Endothelial cell (in vitro differentiated cells): ENCODE results near the gene PLEKHF1. TPM values are rescaled to one million over a fixed set of nuclear protein-coding genes. Genes with fewer than 3 reads are reported as not detected.

Experiments used
- DNase-seq: peaks from one replicate; pipeline ENCODE4 v3.0.0; 2021; ENCODE audit warnings: low spot score
- H3K27ac Mint-ChIP-seq: one replicate; pipeline ENCODE4 v1.8.0; 2021; ENCODE audit warnings: mixed read lengths, inconsistent platforms; ENCODE audit not compliant: unreplicated experiment
- H3K27me3 Mint-ChIP-seq: one replicate; pipeline ENCODE4 v1.8.0; 2021; ENCODE audit warnings: mild to moderate bottlenecking, moderate library complexity, mixed read lengths, inconsistent platforms; ENCODE audit not compliant: unreplicated experiment
- H3K36me3 Mint-ChIP-seq: one replicate; pipeline ENCODE4 v1.8.0; 2021; ENCODE audit warnings: mild to moderate bottlenecking, low read depth, mixed read lengths, inconsistent platforms; ENCODE audit not compliant: unreplicated experiment
- H3K4me1 Mint-ChIP-seq: one replicate; pipeline ENCODE4 v1.8.0; 2021; ENCODE audit warnings: mild to moderate bottlenecking, mixed read lengths, inconsistent platforms; ENCODE audit not compliant: unreplicated experiment
- H3K4me3 Mint-ChIP-seq: one replicate; pipeline ENCODE4 v1.8.0; 2021; ENCODE audit warnings: mild to moderate bottlenecking, mixed read lengths, inconsistent platforms; ENCODE audit not compliant: unreplicated experiment
- H3K9me3 Mint-ChIP-seq: one replicate; pipeline ENCODE4 v1.8.0; 2021; ENCODE audit warnings: mixed read lengths, inconsistent platforms; ENCODE audit not compliant: unreplicated experiment
- total RNA-seq: library from RNA; stranded (reverse); fragmentation: NEBNext Ultra II Directional; extraction: Animal tissue kit (Norgen Biotek cat#: 25700); gene quantifications from one replicate; pipeline ENCODE4 v1.2.1, GENCODE V29; 2021; ENCODE audit not compliant: unreplicated experiment
- TF ChIP-seq, protein P1 (sequence below): fragments of 200-600 bp; sonication (generic); IDR thresholded peaks from one replicate; pipeline ENCODE4 v1.5.0; 2021; ENCODE audit warnings: antibody characterized with exemption; ENCODE audit not compliant: unreplicated experiment

Gene PLEKHF1
- total RNA-seq, 1 donor from 2014 or later: 0.77 TPM

DNA sequence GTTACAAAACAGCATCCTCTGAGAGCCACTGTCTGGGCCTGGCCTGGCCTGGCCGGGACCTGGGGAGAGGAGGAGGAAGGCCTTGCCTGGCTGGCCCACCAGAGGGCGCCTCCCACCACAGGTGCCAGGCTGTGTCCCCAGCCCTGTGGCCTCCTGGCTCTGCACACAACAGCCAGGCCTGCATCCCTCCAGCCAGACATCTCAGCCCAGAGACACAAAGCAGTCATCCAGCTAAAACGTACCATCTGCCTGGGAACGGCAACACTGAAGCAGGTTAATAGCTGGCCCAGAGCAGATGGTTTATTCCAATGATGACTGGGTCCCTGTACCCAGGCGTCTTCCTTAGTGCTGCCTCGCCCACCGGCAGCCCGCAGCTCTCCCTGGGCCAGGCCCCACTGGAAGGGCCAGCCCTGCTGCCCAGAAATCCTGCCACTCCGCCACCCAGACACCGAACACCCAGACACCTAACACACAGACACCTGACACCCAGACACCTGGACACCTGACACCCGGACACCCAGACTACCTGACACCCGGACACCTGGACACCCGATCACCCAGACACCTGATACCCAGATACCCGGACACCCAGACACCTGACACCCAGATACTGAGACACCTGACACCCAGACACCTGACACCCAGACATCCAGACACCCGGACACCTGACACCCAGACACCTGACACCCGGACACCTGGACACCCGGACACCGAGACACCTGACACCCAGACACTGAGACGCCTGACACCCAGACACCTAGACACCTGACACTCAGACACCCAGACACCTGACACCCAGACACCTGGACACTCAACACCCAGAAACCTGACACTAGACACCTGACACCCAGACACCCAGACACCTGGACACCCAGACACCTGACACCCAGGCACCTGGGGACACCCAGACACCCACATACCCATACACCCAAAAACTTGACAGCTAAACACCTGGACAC lies 29.7 kb downstream of the PLEKHF1 start:
- H3K9me3 Mint-ChIP-seq: no peaks in the 10 kb centered on the region
- H3K27me3 Mint-ChIP-seq: peaks cover 2% of the 10 kb centered on the region
- DNase-seq: peak; percentile 86
- no peak overlapping the region for H3K4me3 Mint-ChIP-seq
- H3K4me1 Mint-ChIP-seq: no peaks in the 10 kb centered on the region
- no peaks in the 10 kb centered on the region for H3K36me3 Mint-ChIP-seq
- TF ChIP-seq, protein P1, sequence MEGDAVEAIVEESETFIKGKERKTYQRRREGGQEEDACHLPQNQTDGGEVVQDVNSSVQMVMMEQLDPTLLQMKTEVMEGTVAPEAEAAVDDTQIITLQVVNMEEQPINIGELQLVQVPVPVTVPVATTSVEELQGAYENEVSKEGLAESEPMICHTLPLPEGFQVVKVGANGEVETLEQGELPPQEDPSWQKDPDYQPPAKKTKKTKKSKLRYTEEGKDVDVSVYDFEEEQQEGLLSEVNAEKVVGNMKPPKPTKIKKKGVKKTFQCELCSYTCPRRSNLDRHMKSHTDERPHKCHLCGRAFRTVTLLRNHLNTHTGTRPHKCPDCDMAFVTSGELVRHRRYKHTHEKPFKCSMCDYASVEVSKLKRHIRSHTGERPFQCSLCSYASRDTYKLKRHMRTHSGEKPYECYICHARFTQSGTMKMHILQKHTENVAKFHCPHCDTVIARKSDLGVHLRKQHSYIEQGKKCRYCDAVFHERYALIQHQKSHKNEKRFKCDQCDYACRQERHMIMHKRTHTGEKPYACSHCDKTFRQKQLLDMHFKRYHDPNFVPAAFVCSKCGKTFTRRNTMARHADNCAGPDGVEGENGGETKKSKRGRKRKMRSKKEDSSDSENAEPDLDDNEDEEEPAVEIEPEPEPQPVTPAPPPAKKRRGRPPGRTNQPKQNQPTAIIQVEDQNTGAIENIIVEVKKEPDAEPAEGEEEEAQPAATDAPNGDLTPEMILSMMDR: peak; percentile 77
- no peak overlapping the region for H3K27ac Mint-ChIP-seq

DNA sequence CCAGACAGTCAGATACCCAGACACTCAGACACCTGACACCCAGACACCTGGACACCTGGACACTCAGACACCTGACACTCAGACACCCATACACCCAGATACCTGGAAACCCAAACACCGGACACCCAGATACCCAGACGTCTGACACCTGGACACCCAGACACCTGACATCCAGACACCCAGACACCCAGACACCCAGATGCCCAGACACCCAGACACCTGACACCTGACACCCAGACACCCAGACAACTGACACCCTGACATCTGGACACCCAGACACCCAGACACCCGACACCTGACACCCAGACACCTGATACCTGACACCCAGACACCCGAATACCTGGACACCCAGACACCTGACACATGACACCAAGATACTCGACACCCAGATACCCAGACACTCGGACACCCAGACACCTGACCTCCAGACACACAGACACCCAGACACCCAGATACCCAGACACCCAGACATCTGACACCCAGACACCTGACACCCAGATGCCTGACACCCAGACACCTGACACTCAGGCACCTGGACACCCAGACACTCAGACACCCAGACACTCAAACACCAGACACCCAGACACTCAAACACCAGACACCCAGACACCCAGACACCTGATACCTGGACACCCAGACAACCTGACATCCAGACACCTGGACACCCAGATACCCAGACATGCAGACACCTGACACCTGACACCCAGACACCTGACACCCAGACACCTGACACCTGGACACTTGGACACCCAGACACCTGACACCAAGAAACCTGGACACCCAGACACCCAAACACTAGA lies 30.7 kb downstream of the PLEKHF1 start:
- Mint-ChIP-seq H3K9me3 (no peaks in the 10 kb centered on the region), H3K4me3 (no peak overlapping the region), H3K36me3 (no peaks in the 10 kb centered on the region), H3K27ac (no peak overlapping the region), H3K4me1 (no peaks in the 10 kb centered on the region), H3K27me3 (peaks cover 2% of the 10 kb centered on the region)
- DNase-seq: no peak
- TF ChIP-seq, protein P1: no peak

DNA sequence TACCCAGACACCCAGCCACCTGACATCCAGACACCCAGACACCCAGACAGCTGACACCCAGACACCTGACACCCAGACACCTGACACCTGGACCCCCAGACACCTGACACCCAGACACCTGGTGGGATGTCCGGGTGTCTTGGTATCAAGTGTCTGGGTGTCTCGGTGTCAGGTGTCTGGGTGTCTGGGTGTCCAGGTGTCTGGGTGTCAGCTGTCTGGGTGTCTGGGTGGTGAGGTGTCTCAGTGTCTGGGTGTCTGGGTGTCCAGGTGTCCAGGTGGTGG lies 31.2 kb downstream of the PLEKHF1 start:
- DNase-seq: no peak
- H3K27ac Mint-ChIP-seq: no peak overlapping the region
- H3K4me3 Mint-ChIP-seq: no peak overlapping the region
- TF ChIP-seq, protein P1: no peak
- peaks cover 2% of the 10 kb centered on the region for H3K27me3 Mint-ChIP-seq
- H3K4me1 Mint-ChIP-seq: no peaks in the 10 kb centered on the region
- H3K9me3 Mint-ChIP-seq: no peaks in the 10 kb centered on the region
- no peaks in the 10 kb centered on the region for H3K36me3 Mint-ChIP-seq

DNA sequence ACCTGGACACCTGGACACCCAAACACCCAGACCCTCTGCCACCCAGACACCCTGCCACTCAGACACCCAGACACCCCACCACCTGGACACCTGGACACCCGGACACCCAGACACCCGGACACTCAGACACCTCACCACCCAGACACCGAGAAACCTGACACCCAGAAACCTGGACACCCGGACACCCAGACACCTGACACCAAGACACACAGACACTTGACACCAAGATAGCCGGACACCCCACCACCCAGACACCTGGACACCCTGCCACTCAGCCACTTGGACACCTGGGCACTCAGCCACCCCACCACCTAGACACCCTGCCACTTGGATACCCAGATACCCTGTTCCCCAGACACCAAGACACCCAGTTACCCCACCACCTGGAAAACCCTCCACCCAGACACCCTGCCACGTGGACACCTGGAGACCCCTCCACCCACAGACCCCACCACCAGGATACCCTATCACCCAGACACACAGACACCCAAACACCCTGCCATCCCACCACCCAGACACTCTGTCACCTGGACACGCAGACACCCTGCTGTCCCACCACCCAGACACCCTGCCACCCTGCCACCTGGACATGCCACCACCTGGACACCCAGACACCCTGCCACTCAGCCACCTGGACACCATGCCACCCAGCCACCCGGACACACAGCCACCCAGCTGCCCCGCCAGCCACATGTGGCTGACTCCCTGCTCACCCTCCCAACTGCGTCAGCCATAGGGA lies 32.4 kb downstream of the PLEKHF1 start:
- no peak overlapping the region for H3K27ac Mint-ChIP-seq

More for the DNA sequence above, 32.4 kb downstream of the PLEKHF1 start:
- Mint-ChIP-seq H3K36me3 (no peaks in the 10 kb centered on the region), H3K9me3 (no peaks in the 10 kb centered on the region), H3K4me1 (no peaks in the 10 kb centered on the region), H3K27me3 (peaks cover 2% of the 10 kb centered on the region), H3K4me3 (no peak overlapping the region)
- TF ChIP-seq, protein P1: no peak
- no peak for DNase-seq
